GM18870 (cell line): Measurements from ENCODE around the gene GPC3.
"Not testable (repeated sequence)": the region's sequence is repeated elsewhere in the genome, so short reads cannot be mapped to it uniquely, and the experiment has no call there.

Experiments used
- ATAC-seq: cut with Tn5 transposase; IDR thresholded peaks from one replicate; pipeline ENCODE4 v1.9.1; 2021; ENCODE audit warnings: moderate library complexity; ENCODE audit not compliant: unreplicated experiment

The GPC3 gene

DNA sequence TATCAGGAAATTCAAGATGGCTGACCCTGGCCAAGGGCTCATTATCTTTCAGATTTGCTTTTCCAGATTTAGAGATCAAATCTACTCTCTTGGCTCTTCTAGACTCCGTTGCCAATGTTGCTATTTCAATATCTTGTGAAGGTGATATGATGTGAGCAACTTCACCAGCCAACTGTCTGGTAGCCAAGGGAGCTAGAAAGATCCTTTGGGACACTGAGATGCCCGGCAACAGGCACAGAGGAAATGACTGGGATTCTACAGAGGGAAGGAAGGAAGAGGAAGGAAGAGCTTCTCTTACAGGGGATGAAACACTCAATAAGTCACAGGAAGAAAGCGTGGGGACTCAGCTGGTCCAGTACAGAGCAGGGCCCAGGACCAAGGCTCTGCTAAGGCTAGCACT, 448.3 kb downstream of the GPC3 start:
- ATAC-seq: no peak

DNA sequence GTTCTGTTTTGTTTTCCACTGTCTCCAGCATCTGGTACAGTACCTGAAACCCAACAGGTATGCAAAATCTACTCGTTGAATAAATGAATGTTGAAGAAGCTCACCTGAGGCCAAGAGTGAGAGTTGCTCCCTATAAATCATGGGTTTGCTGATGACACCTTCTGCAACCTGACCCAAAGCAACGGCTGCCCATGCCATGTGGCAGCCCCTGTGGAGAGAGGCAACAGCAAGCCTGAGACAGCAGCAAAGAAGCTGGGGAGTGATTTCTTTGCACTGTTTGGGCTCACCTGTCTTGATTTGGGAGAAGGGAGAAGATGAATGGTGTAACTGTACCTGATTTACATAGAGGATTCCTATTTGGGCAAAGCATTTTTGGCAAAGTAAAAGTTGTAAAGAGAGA, 450.3 kb downstream of the GPC3 start:
- no peak for ATAC-seq

DNA sequence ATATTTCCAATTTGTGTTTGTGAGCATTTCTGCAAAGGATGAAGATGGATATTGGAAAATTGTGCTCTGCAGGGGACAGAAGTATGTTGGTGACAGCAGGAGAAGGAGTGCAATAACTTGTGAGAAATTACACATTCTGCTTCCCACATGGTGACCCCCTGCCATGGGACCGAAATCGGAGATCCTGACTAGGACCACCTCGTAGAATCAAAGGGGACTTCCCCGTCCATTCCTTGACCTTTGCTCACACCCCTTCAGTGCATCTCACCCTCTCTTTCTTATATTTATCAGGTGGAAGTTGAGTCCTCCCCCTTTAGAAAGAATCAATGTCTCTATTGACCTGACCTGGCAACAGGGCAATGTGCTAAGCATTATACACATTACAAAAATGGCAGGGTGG, 451.2 kb downstream of the GPC3 start:
- ATAC-seq: no peak

DNA sequence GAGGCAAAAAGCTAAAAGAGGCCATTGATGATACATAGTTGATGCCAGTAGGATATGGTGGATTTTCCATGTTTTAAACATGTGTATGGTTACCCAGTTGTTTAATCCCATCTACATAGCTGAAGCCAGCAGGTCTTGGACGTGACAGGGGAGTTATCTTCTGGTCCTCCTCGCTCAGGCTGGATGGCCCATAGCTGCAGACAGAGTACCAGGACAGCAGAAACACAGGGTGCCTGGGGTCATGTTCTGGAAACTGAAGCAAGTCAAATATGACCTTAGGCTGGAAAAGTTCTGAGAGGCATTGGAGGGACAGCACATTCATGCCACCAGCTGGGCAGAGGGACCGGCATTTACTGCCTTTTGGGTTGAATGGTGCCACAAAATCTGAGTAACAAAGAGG, 452.1 kb downstream of the GPC3 start:
- no peak for ATAC-seq

DNA sequence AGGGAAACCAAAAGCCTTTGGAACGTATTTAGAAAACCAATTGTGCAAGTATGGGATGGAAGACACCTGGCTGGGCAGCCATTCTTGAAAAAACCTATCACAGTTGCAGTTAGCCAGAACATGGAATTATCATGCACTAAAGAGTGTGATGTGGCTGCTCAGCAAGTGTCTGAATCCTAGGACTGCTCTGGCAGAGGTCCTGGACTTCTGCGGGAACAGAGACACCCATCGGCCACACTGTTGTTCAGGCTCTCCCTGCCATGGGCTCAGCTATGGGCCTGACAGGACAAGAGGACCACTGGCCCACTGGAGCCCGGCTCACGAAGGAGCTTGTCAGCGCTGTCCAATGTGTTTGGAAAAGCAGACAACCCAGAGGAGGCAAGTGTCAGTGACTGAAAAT, 454.4 kb downstream of the GPC3 start:
- ATAC-seq: no peak

DNA sequence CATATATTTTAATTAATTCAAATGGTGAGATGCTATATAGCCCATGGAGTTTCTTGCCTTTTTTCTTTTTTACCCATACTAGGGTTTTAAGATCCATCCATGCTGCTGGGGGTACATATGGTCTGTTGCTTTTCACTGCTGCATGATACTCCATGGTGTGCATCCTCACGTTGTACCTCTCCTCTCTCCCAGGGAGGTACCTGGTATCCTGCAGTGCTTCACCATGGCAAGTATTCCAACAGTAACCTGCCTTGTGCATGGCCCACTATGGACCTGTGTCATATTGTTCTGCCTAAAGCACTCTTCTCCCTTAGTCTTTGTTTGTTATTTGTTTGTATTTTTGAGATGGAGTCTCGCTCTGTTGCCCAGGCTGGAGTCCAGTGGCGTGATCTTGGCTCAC, 455.8 kb downstream of the GPC3 start:
- no peak for ATAC-seq

DNA sequence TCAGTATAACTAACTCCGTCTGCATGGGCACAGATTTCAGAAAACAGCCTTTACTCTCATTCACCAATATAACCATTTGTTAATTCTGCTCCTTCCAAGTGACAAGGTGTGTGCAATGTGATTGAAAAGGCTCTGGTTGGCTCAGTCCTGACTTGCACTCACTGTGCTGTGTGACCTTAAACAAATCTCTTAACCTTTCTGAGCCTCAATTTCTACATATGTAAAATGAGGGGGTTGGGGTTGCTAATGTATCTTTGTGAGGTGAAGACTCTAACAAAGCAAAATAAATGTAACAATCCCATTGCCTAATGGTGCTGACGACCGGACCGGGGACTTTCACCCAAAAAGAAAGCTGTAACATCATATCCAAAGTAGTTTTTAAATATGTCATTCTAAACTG, 457.6 kb downstream of the GPC3 start:
- no peak for ATAC-seq

DNA sequence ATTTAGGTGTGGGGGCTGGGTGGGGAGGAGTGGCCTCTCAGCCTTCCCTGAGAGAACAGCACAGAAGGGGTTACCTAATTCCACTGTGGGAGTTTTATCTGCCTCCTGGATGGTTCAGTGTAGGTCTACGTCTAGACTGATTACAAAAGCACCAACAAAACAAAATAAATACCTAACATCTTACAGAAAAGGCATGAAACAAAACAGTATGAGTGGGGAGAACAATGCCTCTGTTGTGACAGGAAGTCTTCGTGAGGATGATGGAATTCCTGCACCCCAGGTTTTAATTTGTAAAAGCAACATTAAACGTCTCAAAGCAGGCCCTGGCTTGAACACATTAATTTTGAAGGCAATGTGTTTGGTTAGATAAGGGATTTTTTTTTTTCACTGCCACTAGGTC, 458.0 kb downstream of the GPC3 start:
- ATAC-seq: no peak

DNA sequence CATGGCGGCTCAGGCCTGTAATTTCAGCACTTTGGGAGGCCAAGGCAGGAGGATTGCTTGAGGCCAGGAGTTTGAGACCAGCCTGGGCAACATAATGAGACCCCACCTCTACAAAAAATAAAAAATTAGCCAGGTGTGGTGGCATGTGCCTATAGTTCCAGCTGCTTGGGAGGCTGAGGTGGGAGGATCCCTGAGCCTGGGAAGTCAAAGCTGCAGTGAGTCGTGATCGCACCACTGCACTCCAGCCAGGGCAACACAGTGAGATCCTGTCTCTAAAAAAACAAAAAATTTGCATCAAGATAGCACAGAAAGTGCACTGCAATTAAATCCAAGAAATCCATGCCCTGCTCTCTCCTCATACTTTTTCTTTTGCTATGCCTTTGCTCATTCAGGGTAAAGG, 458.6 kb downstream of the GPC3 start:
- ATAC-seq: not testable (repeated sequence)

DNA sequence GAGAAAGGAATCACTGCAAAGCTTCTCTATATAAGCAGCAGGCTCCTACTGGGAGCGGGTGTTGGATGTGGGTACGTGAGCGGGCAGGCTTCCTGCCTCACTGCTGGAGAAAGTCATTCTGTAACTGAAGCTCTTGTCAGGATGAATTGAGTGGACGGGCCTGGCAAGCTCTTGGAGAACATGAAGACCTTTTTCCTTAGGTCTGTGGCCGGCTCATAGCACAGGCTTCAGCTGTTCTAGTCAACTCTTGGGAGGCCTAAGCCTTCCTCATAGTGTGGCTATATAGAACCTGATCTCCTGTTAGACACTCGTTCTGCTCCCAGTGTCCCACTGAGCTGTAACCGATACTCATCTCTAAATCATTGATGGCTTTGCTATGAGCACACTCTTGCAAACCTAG, 461.9 kb downstream of the GPC3 start:
- ATAC-seq: no peak

DNA sequence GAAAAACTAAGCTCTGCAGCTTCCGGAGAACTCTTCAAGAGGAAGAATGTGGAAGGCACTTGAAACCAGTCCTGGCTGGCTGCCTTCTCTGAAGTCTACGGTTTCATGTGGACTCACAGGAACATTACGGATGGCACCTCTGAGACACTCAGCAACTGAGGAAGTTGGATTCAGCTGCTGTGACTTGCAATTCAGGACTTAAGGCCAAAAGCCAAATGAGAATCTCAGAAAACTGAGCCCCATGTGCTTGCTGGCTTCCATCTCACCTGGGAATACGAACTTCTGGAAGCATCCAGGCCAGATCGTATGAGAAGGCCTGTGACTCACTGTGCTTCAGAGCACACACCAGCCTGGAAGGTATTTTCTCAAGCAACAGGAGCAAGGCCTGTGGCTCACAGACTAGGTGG, 462.3 kb downstream of the GPC3 start:
- no peak for ATAC-seq

DNA sequence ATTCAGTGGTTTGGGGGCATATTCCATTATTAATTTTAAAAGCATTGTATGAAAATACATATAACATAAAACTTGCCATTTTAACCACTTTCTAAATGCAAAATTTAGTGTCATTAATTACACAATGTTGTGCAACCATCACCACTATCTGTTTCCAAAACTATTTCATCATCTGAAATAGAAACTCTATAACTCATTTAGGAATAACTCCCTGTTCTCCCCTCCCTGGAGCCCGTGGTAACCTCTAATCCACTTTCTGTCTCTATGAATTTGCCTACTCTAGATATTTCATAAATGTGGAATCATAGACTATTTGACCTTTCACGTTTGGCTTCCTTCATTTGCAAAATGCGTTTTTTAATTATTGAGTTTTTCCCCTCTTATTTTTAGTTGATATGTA, 468.7 kb downstream of the GPC3 start:
- ATAC-seq: no peak

DNA sequence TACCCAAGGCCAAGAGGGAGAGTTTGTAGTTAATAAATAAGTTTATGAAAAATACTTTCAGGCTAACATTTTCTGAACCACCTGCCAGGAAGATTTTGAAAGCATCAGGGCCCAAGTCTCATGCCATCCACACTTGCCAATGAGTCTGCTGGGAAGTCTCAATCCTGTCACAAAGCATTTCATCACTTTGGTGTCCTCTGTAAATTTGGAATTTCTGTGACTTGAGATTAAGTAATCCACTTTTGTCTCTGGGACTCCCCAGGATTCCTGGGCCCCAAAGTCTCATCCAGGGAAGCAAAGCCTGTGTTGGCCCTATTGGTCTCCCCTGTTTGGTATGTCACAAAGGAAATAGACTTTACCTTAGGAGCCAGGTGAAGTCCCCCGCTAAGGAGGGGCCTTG, 470.9 kb downstream of the GPC3 start:
- no peak for ATAC-seq

DNA sequence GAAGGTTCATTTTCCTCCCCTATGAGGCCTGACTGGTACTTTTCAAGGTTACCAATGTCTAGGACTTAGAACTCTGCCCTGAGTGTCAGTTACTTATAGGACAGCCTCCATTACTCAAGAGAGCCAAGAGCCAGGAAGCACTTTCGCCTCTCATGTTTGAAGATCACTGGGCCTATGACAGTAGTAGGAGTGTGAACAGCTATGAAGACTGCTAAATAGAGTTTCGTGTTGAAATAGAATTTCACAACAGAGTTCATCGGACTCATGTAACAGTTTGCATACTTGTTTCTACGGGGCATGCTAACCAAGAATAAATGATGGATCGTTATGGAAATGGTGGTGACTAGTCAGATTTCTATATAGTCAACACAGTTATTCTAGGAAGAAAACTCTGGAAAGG, 472.3 kb downstream of the GPC3 start:
- no peak for ATAC-seq

DNA sequence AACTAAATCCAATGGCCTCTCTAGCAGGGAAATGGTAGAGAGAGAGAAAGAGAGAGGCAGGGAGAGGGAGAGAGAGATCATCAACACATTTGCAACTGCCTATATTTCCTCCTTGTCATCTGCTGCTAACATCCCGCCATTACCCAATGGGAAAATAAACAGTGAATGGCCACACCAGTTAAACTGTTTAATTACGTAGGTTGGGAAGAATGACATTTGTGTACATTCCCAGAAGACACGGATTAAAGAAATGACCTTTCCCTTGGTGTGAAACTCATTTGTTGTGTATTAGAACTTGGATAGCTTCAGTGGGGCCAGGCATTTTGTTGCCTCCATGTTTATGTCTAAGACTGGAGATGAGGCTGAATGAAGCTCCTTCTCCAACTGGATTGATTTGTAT, 474.4 kb downstream of the GPC3 start:
- ATAC-seq: no peak

DNA sequence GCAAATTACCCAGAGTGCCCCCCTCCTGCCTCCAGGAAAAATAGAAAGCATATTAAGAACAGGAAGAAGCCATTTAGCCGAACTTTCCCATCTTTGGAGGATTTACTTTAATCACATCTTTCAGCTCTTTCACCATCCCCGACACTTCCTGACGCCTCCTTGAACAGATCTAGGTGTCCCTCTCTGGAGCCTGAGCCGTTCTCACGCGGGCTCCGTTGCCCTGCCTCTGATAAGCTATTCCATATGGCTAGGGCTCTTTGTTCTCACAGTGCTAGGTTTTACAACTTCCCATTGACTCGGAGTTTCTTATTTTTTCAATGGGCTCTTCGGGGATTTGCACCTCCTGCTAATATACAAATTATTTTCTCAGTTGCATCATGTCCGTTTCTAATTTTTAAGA, 488.0 kb downstream of the GPC3 start:
- no peak for ATAC-seq

DNA sequence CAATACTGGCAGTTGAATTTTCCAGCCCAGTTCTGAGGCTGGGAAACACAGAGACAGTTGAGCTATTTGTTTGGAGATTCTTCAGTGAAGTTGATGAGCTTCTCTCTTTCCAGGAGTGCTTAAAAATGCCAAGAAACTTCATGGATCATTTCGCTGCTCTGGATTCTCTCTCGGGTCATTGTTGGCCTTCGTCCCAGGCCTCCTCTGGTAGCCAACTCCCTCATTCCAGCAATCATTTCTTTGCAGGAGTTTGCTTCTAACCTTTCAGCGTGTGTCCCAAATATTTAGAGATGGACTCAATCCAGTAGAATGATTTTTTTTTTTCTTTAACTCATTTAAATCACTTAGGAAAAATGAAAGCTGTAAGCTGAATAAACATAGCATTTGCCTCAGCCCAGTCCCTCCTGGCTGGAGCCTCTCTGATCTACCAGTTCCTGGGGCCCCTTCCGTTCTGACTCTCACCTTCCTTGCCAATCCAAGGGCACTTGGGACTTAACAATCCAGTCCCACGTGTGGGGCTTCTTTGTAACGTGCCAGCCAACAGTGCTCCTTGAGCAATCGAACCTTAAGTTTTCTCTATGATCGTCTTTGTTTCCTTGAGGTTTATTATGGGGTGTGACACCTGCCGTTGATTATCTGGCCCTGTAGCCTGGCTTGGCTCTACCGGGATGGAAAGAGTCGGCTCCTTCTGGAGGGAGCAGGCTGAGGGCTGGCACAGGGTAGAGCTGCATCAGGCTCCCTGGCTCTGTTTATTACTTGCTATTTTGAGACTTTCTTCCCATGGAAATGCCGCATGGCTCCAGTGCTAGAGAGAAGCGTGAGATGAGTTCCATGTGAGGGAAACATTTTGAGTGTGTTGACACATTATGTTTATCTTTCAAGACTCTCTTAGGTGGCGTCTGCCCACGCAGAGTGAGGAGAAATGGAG, 489.7 kb downstream of the GPC3 start:
- ATAC-seq: no peak

DNA sequence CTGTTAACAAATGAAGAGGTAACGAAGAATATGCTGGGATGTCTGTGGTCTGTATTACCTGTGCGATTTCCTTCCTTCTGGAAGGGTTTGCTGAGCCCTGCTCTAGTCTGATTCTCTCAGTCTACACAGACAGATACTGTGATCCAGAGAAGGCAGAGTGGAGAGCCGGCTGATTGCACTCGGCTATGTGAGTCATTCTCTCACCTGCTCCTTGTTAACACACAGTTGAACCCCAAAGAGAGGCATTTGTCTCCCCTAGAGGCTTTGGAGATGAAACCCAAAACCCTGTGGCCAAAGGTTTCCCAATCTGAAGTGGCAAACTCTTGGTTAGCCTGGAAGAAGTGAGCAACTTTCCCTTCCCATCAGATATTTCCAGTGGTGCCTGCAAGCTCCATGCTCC, 492.0 kb downstream of the GPC3 start:
- ATAC-seq: no peak

DNA sequence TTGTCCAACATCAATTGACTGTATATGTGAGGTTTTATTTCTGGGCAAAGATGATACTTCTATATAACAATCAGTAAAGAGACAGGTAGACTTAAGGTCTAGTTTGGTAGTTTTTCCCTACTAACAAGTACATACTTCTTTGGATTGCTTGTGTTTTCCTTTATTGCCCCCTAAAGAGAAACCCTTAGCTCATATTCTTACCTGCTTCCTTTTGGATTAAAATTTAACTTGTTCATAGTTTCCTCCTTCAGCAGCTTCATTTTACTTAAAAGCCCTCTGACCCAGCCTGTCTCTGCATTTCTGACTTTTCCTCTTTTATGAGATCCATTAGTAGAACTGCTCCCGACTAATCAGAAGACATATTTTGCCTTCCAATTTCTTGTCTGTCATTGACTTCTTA, 494.4 kb downstream of the GPC3 start:
- no peak for ATAC-seq
